Astrocyte (in vitro differentiated cells and primary cell): ENCODE results near the gene NR3C1. TPM values are rescaled to one million over a fixed set of nuclear protein-coding genes. Genes with fewer than 3 reads are reported as not detected.
A peak's percentile ranks its signal among the peaks of the same experiment; 100 is the strongest.

Experiments
- DNase-seq: peaks from one replicate; pipeline ENCODE4 v3.0.0-alpha.2; 2010; ENCODE audit warnings: low read depth
- FAIRE-seq: peaks from 2 replicates; lab custom pipeline; 2011; peaks lifted over from hg19 to GRCh38; lab: Jason Lieb, UNC
- H2AFZ ChIP-seq: 2 replicates; pipeline ENCODE4 v1.6.0; 2012; ENCODE audit warnings: low read depth, low read length, inconsistent platforms
- H3K27ac ChIP-seq: 2 replicates; pipeline ENCODE4 v1.5.1; 2011; ENCODE audit warnings: low read depth, low read length, inconsistent platforms
- H3K27me3 ChIP-seq: 2 replicates; pipeline ENCODE4 v1.6.0; 2011; ENCODE audit warnings: low read length, inconsistent platforms; ENCODE audit not compliant: insufficient read depth
- H3K36me3 ChIP-seq: 2 replicates; pipeline ENCODE4 v1.5.1; 2011; ENCODE audit warnings: low read length, inconsistent platforms; ENCODE audit not compliant: insufficient read depth
- H3K4me1 ChIP-seq: 2 replicates; pipeline ENCODE4 v1.5.1; 2011; ENCODE audit warnings: low read length, inconsistent platforms; ENCODE audit not compliant: insufficient read depth
- H3K4me2 ChIP-seq: 2 replicates; pipeline ENCODE4 v1.6.0; 2012; ENCODE audit warnings: low read length, inconsistent platforms
- H3K4me3 ChIP-seq: 2 replicates; pipeline ENCODE4 v1.5.1; 2011; ENCODE audit warnings: low read depth, mild to moderate bottlenecking, low read length, inconsistent platforms; ENCODE audit not compliant: insufficient read depth
- H3K79me2 ChIP-seq: 2 replicates; pipeline ENCODE4 v1.6.0; 2012; ENCODE audit warnings: mild to moderate bottlenecking, low read length, inconsistent platforms; ENCODE audit not compliant: insufficient read depth
- H3K9ac ChIP-seq: 2 replicates; pipeline ENCODE4 v1.6.0; 2012; ENCODE audit warnings: mild to moderate bottlenecking, low read length, inconsistent platforms
- H3K9me3 ChIP-seq: 2 replicates; pipeline ENCODE4 v1.5.1; 2012; ENCODE audit warnings: low read depth, mild to moderate bottlenecking, low read length, inconsistent platforms; ENCODE audit not compliant: insufficient read depth
- H4K20me1 ChIP-seq: 2 replicates; pipeline ENCODE4 v1.6.0; 2012; ENCODE audit warnings: low read length, inconsistent platforms; ENCODE audit not compliant: insufficient read depth
- H3K27ac Mint-ChIP-seq: one replicate; pipeline ENCODE4 v1.8.0; 2021; ENCODE audit warnings: mild to moderate bottlenecking, mixed read lengths; ENCODE audit not compliant: unreplicated experiment
- H3K27me3 Mint-ChIP-seq: one replicate; pipeline ENCODE4 v1.8.0; 2021; ENCODE audit warnings: low read depth, mixed read lengths; ENCODE audit not compliant: unreplicated experiment
- H3K36me3 Mint-ChIP-seq: one replicate; pipeline ENCODE4 v1.8.0; 2021; ENCODE audit warnings: low read depth, mixed read lengths; ENCODE audit not compliant: unreplicated experiment
- H3K4me1 Mint-ChIP-seq: one replicate; pipeline ENCODE4 v1.8.0; 2021; ENCODE audit warnings: low read depth, mixed read lengths; ENCODE audit not compliant: unreplicated experiment
- H3K4me3 Mint-ChIP-seq: one replicate; pipeline ENCODE4 v1.8.0; 2021; ENCODE audit warnings: mild to moderate bottlenecking, moderate library complexity, mixed read lengths; ENCODE audit not compliant: unreplicated experiment
- H3K9me3 Mint-ChIP-seq: one replicate; pipeline ENCODE4 v1.8.0; 2021; ENCODE audit warnings: mild to moderate bottlenecking, mixed read lengths; ENCODE audit not compliant: unreplicated experiment
- CTCF ChIP-seq: IDR thresholded peaks from 2 replicates; pipeline ENCODE4 v1.5.1; 2011; ENCODE audit warnings: low read depth, mild to moderate bottlenecking, inconsistent platforms, low read length, moderate library complexity; ENCODE audit not compliant: insufficient read depth
- EZH2 ChIP-seq: IDR thresholded peaks from 2 replicates; pipeline ENCODE4 v1.6.1; 2012; ENCODE audit warnings: mild to moderate bottlenecking, low read length, inconsistent platforms; ENCODE audit not compliant: insufficient read depth
- total RNA-seq: library from RNA; stranded (reverse); gene quantifications from 2 replicates; pipeline ENCODE4 v1.2.1, GENCODE V29; 2021

NR3C1 gene
- total RNA-seq, 1 donor from 2014 or later: 35.4 TPM

- no peaks in the 10 kb centered on the region for H3K36me3 ChIP-seq
- H3K4me1 ChIP-seq: peaks cover 11% of the 10 kb centered on the region
- no peak overlapping the region for H3K4me3 Mint-ChIP-seq
- H3K27me3 Mint-ChIP-seq: no peaks in the 10 kb centered on the region
- no peaks in the 10 kb centered on the region for H3K27me3 ChIP-seq
- H3K4me3 ChIP-seq: no peak overlapping the region
- H3K27ac ChIP-seq: no peak overlapping the region
- TF ChIP-seq CTCF (no peak), EZH2 (no peak)
- H3K9me3 ChIP-seq: no peaks in the 10 kb centered on the region
- no peak overlapping the region for H2AFZ ChIP-seq
- H3K36me3 Mint-ChIP-seq: no peaks in the 10 kb centered on the region
- DNase-seq: peak; percentile 50
- no peak overlapping the region for H3K4me2 ChIP-seq
- FAIRE-seq: no peak
- peaks cover 22% of the 10 kb centered on the region for H3K4me1 Mint-ChIP-seq
- H3K79me2 ChIP-seq: peaks cover 98% of the 10 kb centered on the region
- no peak overlapping the region for H3K27ac Mint-ChIP-seq
- no peak overlapping the region for H3K9ac ChIP-seq
- H3K9me3 Mint-ChIP-seq: no peaks in the 10 kb centered on the region
- H4K20me1 ChIP-seq: peaks cover 52% of the 10 kb centered on the region
These were observed 31.2 kb downstream of the NR3C1 start for GRCh38 chr5:143372187-143372829.

GRCh38 chr5:143370440-143370839, 33.0 kb downstream of the NR3C1 start:
- Histone ChIP-seq H3K36me3 (no peaks in the 10 kb centered on the region), H3K4me2 (no peak overlapping the region), H3K79me2 (peaks cover 98% of the 10 kb centered on the region), H3K9me3 (no peaks in the 10 kb centered on the region), H3K4me1 (no peaks in the 10 kb centered on the region), H3K27me3 (no peaks in the 10 kb centered on the region), H2AFZ (no peak overlapping the region), H3K9ac (no peak overlapping the region), H3K27ac (no peak overlapping the region), H3K4me3 (no peak overlapping the region), H4K20me1 (peaks cover 47% of the 10 kb centered on the region)
- no peak for DNase-seq
- H3K36me3 Mint-ChIP-seq: no peaks in the 10 kb centered on the region
- no peak overlapping the region for H3K27ac Mint-ChIP-seq
- no peak overlapping the region for H3K4me3 Mint-ChIP-seq
- no peaks in the 10 kb centered on the region for H3K27me3 Mint-ChIP-seq
- peaks cover 6% of the 10 kb centered on the region for H3K4me1 Mint-ChIP-seq
- no peak for FAIRE-seq
- no peaks in the 10 kb centered on the region for H3K9me3 Mint-ChIP-seq
- TF ChIP-seq EZH2 (no peak), CTCF (no peak)

- Mint-ChIP-seq H3K4me1 (peaks cover 13% of the 10 kb centered on the region), H3K4me3 (no peak overlapping the region), H3K36me3 (peaks cover 12% of the 10 kb centered on the region), H3K9me3 (peaks cover 7% of the 10 kb centered on the region), H3K27me3 (no peaks in the 10 kb centered on the region), H3K27ac (no peak overlapping the region)
- H3K27me3 ChIP-seq: no peaks in the 10 kb centered on the region
- no peaks in the 10 kb centered on the region for H3K36me3 ChIP-seq
- H3K4me2 ChIP-seq: no peak overlapping the region
- H3K79me2 ChIP-seq: peaks cover 98% of the 10 kb centered on the region
- no peaks in the 10 kb centered on the region for H3K4me1 ChIP-seq
- FAIRE-seq: no peak
- no peak overlapping the region for H2AFZ ChIP-seq
- H3K9ac ChIP-seq: no peak overlapping the region
- no peak overlapping the region for H3K4me3 ChIP-seq
- TF ChIP-seq EZH2 (no peak), CTCF (no peak)
- DNase-seq: no peak
- H3K9me3 ChIP-seq: no peaks in the 10 kb centered on the region
- no peak overlapping the region for H3K27ac ChIP-seq
- peaks cover 49% of the 10 kb centered on the region for H4K20me1 ChIP-seq
These were observed 39.4 kb downstream of the NR3C1 start for GRCh38 chr5:143364061-143364460.
